Right lobe of liver (tissue), 6 donors: ENCODE data around the gene CACNB3. TPM values are rescaled to one million over a fixed set of nuclear protein-coding genes. Genes with fewer than 3 reads are reported as not detected.

Experiments
- ATAC-seq, 4 donors: fragments of 200-7000 bp; cut with Tn5 transposase; one replicate each; pipeline ENCODE4 v1.9.1; 2020; ENCODE audit warnings: mild to moderate bottlenecking in 4 of 4, moderate library complexity in 4 of 4
- DNase-seq, 3 donors: peaks; one replicate each; pipeline ENCODE4 v3.0.0-alpha.2; 2020
- H3K27ac ChIP-seq, 3 donors: fragments of 200-600 bp; one replicate each; pipeline ENCODE4 v1.8.0; 2022
- H3K27me3 ChIP-seq, 2 donors: fragments of 200-600 bp; one replicate each; pipeline ENCODE4 v1.8.0; 2022
- H3K36me3 ChIP-seq, 4 donors: fragments of 200-600 bp; sonication (generic) in 1 of 4; one replicate each; pipeline versions ENCODE4 v1.5.1 to v1.8.0; 2017 to 2022; ENCODE audit warnings: control low read depth in 1 of 4
- H3K4me1 ChIP-seq, 4 donors: fragments of 200-600 bp; sonication (generic) in 1 of 4; one replicate each; pipeline versions ENCODE4 v1.5.1 to v1.8.0; 2017 to 2022; ENCODE audit warnings: control low read depth in 1 of 4
- H3K4me3 ChIP-seq, 3 donors: fragments of 200-600 bp; one replicate each; pipeline ENCODE4 v1.8.0; 2022
- H3K9me3 ChIP-seq, 4 donors: fragments of 200-600 bp; sonication (generic) in 1 of 4; one replicate each; pipeline versions ENCODE4 v1.5.1 to v1.8.0; 2017 to 2022; ENCODE audit warnings: control low read depth in 1 of 4
- POLR2A ChIP-seq: fragments of 450-650 bp; IDR thresholded peaks from one replicate; pipeline ENCODE4 v1.6.1; 2017; ENCODE audit warnings: antibody characterized with exemption, mild to moderate bottlenecking
- whole genome bisulfite sequencing: methylation state at CpG from one replicate; pipeline ENCODE4 v1.1.6; 2018; ENCODE audit warnings: low coverage, low lambda C conversion rate; ENCODE audit not compliant: insufficient coverage; ENCODE audit errors: missing lambda C conversion rate; 5-methylcytosine and 5-hydroxymethylcytosine counted together
- intact Hi-C, 2 donors: fragments of 100-400 bp; cut with DNase I; formaldehyde crosslinking; loops; one replicate each; pipeline versions ENCODE4 v1.11.2 to v1.14.1; 2022
- total RNA-seq, 6 experiments: library from RNA; depleted of rRNA in 2 of 6; stranded (reverse); fragments of >200 nt in 2 of 6; fragmentation: NEBNext Ultra II Directional in 3 of 6; extraction: Animal tissue kit (Norgen Biotek cat#: 25700) in 3 of 6; gene quantifications; one replicate each; pipeline versions ENCODE4 v1.1.0 to v1.2.4, GENCODE V29; 2016 to 2023
- TF ChIP-seq, protein P1 (sequence below), 4 donors: fragments of 200-600 bp in 3 of 4; fragments of 450-650 bp in 1 of 4; IDR thresholded peaks; one replicate each; pipeline versions ENCODE4 v1.5.1 to v1.8.0; 2016 to 2022; ENCODE audit warnings: antibody characterized with exemption in 4 of 4, mild to moderate bottlenecking in 2 of 4
- donor health status: DM: no; HTN: yes; CAD: no.
- donor health status: DM: no; HTN: no; CAD: no.
- donor health status: DM: no; HTN: no; CAD: no.
- donor health status: DM: no; HTN: yes; CAD: no.
- donor health status: DM: no; HTN: yes; CAD: no.

Gene CACNB3
- total RNA-seq, 6 experiments from 2014 or later, result 0.62 to 2.1 (median 1.2) TPM

DNA sequence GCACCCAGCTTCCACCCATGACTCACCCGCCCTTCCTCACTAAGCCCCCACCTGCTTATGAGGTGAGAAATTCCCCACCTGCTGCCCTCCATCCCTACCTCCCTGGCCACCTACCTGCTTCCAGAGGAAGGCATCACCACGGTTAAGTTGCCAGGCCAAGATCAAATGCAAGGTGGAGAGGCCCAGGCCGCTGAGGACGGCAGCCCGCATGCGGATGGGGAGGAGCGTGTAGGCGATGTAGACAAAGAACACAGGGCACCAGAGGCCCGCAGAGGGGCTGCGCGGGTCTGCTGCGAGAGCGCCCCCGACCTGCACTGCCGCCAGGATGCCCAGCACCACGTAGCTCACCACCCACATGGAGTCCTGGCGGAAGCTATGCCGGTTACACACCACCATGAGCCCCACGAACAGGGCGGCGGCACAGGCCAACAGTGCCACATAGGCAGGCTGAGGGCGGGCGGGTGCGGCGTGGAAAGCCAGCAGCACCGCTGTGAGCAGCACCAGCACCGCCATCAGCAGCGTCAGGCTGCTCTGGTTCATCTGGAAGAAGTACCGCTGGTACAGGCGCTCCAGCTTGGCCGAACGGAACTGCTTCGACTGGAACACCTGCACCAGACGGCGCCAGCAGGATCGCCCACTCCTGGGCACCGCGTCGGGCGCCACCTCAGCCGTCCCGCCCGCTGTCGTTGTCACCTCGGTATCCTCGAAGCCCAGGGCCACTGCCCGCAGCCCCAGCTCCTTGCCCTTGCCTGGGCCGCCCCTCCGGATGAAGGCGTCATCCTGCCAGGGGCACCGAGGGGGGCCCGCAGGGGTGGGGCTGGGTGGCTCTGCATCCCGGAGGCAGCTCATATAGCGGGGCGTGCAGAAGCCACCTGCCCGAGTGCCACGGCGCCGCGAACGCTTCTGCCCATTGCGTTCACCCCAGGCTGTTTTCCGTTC is 35.6 kb upstream of the CACNB3 start:
- intact Hi-C loops, result no loop called here
- H3K4me1 ChIP-seq, result peaks cover 0 to 6% (median 3%) of the 10 kb centered on the region in 4 donors
- ATAC-seq (no peak), DNase-seq (no peak)
- H3K27ac ChIP-seq, result no peak overlapping the region
- TF ChIP-seq, protein P1, sequence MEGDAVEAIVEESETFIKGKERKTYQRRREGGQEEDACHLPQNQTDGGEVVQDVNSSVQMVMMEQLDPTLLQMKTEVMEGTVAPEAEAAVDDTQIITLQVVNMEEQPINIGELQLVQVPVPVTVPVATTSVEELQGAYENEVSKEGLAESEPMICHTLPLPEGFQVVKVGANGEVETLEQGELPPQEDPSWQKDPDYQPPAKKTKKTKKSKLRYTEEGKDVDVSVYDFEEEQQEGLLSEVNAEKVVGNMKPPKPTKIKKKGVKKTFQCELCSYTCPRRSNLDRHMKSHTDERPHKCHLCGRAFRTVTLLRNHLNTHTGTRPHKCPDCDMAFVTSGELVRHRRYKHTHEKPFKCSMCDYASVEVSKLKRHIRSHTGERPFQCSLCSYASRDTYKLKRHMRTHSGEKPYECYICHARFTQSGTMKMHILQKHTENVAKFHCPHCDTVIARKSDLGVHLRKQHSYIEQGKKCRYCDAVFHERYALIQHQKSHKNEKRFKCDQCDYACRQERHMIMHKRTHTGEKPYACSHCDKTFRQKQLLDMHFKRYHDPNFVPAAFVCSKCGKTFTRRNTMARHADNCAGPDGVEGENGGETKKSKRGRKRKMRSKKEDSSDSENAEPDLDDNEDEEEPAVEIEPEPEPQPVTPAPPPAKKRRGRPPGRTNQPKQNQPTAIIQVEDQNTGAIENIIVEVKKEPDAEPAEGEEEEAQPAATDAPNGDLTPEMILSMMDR (IDR thresholded peaks at IDR 0.05), result no peak
- no peak for TF ChIP-seq POLR2A
- no peak overlapping the region for H3K4me3 ChIP-seq
- 96% methylated on average over 25 of the region's 63 CpGs for WGBS
- H3K9me3 ChIP-seq, result no peaks in the 10 kb centered on the region
- no peaks in the 10 kb centered on the region for H3K27me3 ChIP-seq
- H3K36me3 ChIP-seq, result peaks cover 0 to 3% (median 0%) of the 10 kb centered on the region in 4 donors

DNA sequence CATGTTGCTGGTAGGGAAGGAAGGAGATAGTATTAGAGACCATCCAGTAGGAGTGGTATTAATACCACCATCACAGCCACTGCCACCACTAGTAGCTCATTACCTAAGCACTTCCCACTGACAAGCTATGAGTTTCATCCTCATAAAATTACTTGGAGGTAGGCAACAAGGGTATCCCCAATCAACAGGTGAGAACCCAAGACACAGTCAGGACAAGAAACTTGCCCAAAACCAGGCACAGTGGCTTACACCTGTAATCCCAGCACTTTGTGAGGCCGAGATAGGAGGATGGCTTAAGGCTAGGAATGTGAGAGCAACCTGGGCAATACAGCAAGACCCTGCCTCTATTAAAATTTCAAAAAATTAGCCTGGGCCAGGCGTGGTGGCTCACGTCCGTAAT is 34.9 kb upstream of the CACNB3 start:
- peaks cover 0 to 3% (median 0%) of the 10 kb centered on the region in 4 donors for H3K36me3 ChIP-seq
- TF ChIP-seq, protein P1 (IDR thresholded peaks at IDR 0.05), result no peak
- no peak for TF ChIP-seq POLR2A
- H3K9me3 ChIP-seq, result no peaks in the 10 kb centered on the region
- ATAC-seq (no peak), DNase-seq (no peak)
- WGBS, result 80% methylated on average over 3 of the region's 4 CpGs
- peaks cover 0 to 9% (median 4%) of the 10 kb centered on the region in 4 donors for H3K4me1 ChIP-seq
- H3K27me3 ChIP-seq, result no peaks in the 10 kb centered on the region
- no peak overlapping the region for H3K27ac ChIP-seq
- no peak overlapping the region for H3K4me3 ChIP-seq
- intact Hi-C loops, result no loop called here

DNA sequence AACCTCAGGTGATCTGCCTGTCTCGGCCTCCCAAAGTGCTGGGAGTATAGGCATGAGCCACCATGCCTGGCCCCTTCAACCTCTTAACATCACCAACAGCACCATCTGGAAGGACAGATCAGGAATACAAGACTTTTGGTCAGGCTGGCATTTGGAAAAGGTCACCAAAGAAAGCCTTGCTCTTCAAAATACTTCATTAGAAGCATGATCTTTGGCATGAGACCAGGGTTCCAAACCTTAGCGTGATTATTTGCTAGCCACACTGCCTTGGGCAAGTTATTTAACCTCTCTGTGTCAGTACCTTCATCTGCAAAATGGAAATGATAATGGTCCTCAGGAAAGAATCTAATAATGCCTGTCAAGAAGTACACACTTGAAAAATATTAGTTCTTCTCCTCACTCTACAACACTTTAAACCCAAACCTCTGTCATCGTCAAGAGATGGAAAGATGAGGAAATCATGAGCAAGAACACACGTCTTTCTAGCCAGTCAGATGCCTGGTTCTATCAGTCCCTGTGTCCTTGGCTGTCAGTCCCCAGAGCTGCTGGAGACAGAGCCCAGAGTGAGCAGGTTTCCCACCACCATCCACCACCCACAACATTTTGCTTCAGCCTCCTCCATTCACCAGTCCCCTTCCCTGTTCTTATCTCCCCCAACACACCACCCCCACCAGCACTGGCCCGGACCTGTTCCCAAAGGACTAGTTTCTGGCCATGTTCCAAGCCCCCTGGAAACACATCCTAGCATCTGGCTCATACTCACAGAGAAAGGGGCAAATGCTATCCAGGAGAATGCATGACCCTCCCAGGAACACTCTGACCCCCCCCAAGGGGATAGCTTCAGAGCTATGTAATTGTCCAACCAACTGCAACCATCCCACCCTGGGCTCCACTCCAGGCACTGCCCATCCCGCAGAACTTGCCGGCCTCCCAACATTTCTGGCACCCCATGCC is 31.4 kb upstream of the CACNB3 start:
- ATAC-seq (no peak), DNase-seq (no peak)
- no peaks in the 10 kb centered on the region for H3K27me3 ChIP-seq
- no peak overlapping the region for H3K27ac ChIP-seq
- H3K9me3 ChIP-seq, result no peaks in the 10 kb centered on the region
- WGBS, result 56% methylated on average over 7 of the region's 7 CpGs
- H3K36me3 ChIP-seq, result peaks cover 0 to 3% (median 0%) of the 10 kb centered on the region in 4 donors
- intact Hi-C loops, result no loop called here
- H3K4me3 ChIP-seq, result no peak overlapping the region
- H3K4me1 ChIP-seq, result peaks cover 0 to 12% (median 4%) of the 10 kb centered on the region in 4 donors
- TF ChIP-seq POLR2A, result no peak
- TF ChIP-seq, protein P1 (IDR thresholded peaks at IDR 0.05), result no peak

DNA sequence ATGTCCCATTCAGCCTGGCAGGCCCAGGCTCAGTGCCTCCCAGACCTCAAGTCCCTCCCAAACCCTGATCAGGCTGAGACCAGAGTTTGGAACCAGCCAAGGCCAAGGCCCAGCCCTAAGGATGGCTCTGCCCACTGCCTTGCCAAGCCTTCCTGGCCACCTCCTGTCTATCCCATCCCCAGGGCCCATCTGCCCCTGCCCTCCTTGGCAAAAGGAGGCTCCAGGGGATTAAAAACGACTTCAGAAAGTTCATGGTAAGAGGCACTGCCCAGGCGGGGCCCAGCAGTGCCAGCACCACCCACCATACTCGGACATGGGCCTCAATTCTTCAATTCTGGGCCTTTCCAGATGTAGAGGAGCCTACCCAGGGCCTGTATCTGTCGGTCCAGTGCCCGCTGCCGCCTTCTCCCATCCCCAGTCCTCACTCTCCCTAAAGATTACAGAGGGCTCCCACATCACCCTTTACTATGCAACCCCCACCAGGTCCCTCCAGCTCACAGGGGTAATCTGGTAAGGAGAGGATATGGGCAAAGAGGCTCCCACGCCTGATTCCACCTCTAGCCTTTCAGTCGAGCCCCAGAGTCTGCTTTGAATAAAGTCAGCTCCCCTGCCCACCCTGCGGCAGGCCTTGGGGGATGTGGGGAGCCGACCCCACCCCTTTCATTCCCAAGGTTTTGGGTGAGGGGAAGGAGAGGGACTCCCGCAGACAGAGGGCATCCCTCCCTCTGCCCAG is 30.3 kb upstream of the CACNB3 start:
- Histone ChIP-seq H3K27me3 (no peaks in the 10 kb centered on the region), H3K9me3 (no peaks in the 10 kb centered on the region), H3K27ac (peak overlapping the region; percentile 21 to 39 (median 37)), H3K36me3 (no peaks in the 10 kb centered on the region), H3K4me1 (peaks cover 0 to 12% (median 4%) of the 10 kb centered on the region in 4 donors), H3K4me3 (peak overlapping the region; percentile 85 to 93 (median 91))
- 6% methylated on average over 6 of the region's 11 CpGs for WGBS
- TF ChIP-seq, protein P1 (IDR thresholded peaks at IDR 0.05), result no peak
- TF ChIP-seq POLR2A, result no peak
- ATAC-seq (no peak), DNase-seq (no peak)
- intact Hi-C loops, result no loop called here
